ENCODE data around the gene PPP1R14D. TPM values are rescaled to one million over a fixed set of nuclear protein-coding genes. Genes with fewer than 3 reads are reported as not detected.
"Not testable (repeated sequence)": the region's sequence is repeated elsewhere in the genome, so short reads cannot be mapped to it uniquely, and the experiment has no call there.

The PPP1R14D gene
- total and polyA plus RNA-seq, 2 experiments from 2014 or later, result not detected

- H3F3A ChIP-seq (replicated peaks; ENCODE audit: low read depth), result peaks cover 17% of the 10 kb centered on the region
- not testable (repeated sequence) for H3K4me3 Mint-ChIP-seq; H4K20me1 ChIP-seq (replicated peaks; ENCODE audit: insufficient read depth); H3K36me3 ChIP-seq (ENCODE audit: insufficient read depth); H3K9me2 ChIP-seq (ENCODE audit: insufficient read depth); H3K4me2 ChIP-seq; H3K27ac Mint-ChIP-seq; H2AFZ ChIP-seq; H3K9me3 Mint-ChIP-seq; H3K4me1 ChIP-seq (ENCODE audit: insufficient read depth); DNase-seq (ENCODE audit: low spot score); H3K27me3 ChIP-seq (ENCODE audit: insufficient read depth); H3K4me3 ChIP-seq; H3K79me2 ChIP-seq (replicated peaks; ENCODE audit: insufficient read depth); ATAC-seq; H3K27ac ChIP-seq (ENCODE audit: low read depth)
- Mint-ChIP-seq H3K27me3 (ENCODE audit: insufficient read depth, low read depth, poor library complexity) (peaks cover 13% of the 10 kb centered on the region), H3K36me3 (ENCODE audit: low read depth) (peaks cover 25% of the 10 kb centered on the region), H3K4me1 (peaks cover 27% of the 10 kb centered on the region)
Measured at GRCh38 chr15:40861147-40861546, 32.6 kb upstream of the PPP1R14D start.

GRCh38 chr15:40859206-40859851, 30.8 kb upstream of the PPP1R14D start:
- H3K79me2 ChIP-seq (replicated peaks; ENCODE audit: insufficient read depth), result no peaks in the 10 kb centered on the region
- no peak overlapping the region for H3K4me3 Mint-ChIP-seq
- ATAC-seq (peak; percentile 88), DNase-seq (ENCODE audit: low spot score) (peak; percentile 94)
- no peak overlapping the region for H3K27ac Mint-ChIP-seq
- peaks cover 33% of the 10 kb centered on the region for H3K36me3 Mint-ChIP-seq (ENCODE audit: low read depth)
- H3K4me3 ChIP-seq, result no peak overlapping the region
- H4K20me1 ChIP-seq (replicated peaks; ENCODE audit: insufficient read depth), result peaks cover 3% of the 10 kb centered on the region
- no peak overlapping the region for H2AFZ ChIP-seq
- H3K27me3 ChIP-seq (ENCODE audit: insufficient read depth), result no peaks in the 10 kb centered on the region
- TF ChIP-seq CREB1 (CRISPR knock-in tag; IDR thresholded peaks at IDR 0.05; ENCODE audit: low read depth), result peak; percentile 38; the same call in 1 of the 2 replicates
- TF ChIP-seq EZH2 (IDR thresholded peaks at IDR 0.05; ENCODE audit: low read depth, unreplicated experiment), result no peak
- TF ChIP-seq NANOG (IDR thresholded peaks at IDR 0.05; ENCODE audit: borderline replicate concordance), result no peak
- TF ChIP-seq ZNF331 (CRISPR knock-in tag; IDR thresholded peaks at IDR 0.05; ENCODE audit: low read depth), result no peak
- TF ChIP-seq CTCF (conservative IDR thresholded peaks at IDR 0.05; ENCODE audit: low read depth in 2 of 2), result peak; percentile 92 to 96
- TF ChIP-seq REST (IDR thresholded peaks at IDR 0.05; ENCODE audit: unreplicated experiment), result no peak
- TF ChIP-seq POLR2AphosphoS5 (IDR thresholded peaks at IDR 0.05; ENCODE audit: low read depth), result peak; percentile 16; the same call in 1 of the 2 replicates
- TF ChIP-seq EZH2phosphoT487 (IDR thresholded peaks at IDR 0.05; ENCODE audit: unreplicated experiment), result no peak
- no peaks in the 10 kb centered on the region; the same call in 1 of the 2 replicates for H3K4me1 ChIP-seq (ENCODE audit: insufficient read depth)
- no peaks in the 10 kb centered on the region for H3K9me3 Mint-ChIP-seq
- H3K4me2 ChIP-seq, result no peak overlapping the region
- H3K9me2 ChIP-seq (ENCODE audit: insufficient read depth), result no peaks in the 10 kb centered on the region
- peaks cover 17% of the 10 kb centered on the region for H3F3A ChIP-seq (replicated peaks; ENCODE audit: low read depth)
- peaks cover 27% of the 10 kb centered on the region for H3K4me1 Mint-ChIP-seq
- H3K27ac ChIP-seq (ENCODE audit: low read depth), result no peak overlapping the region
- no peaks in the 10 kb centered on the region; the same call in none of the 2 replicates for H3K36me3 ChIP-seq (ENCODE audit: insufficient read depth)
- H3K27me3 Mint-ChIP-seq (ENCODE audit: insufficient read depth, low read depth, poor library complexity), result peaks cover 10% of the 10 kb centered on the region

Data from GM23338 (cell line).